ENCODE measurements around the gene TENM3.

TENM3 gene

GRCh38 chr4:182291597-182292270 is 48.5 kb downstream of the TENM3 start:
- no peak for DNase-seq

DNA sequence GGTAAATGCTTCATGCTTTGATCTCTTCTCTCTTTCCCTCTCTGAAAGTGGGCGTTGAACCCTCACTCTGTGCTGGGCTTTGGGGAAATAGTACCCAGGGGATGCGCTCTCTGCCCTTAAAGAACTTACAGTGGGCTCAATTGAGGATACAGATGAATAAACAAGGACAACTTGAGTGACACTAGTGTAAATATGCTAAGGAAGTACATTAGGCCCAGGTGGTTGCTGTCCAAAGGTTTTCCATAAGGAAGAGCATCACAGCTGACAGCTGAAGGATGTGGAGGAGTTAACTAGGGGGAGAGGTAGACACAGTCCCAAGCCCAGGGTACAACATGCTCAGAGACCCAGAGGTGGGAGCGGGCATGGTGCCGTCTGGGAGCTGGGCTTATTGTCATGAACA is 49.4 kb downstream of the TENM3 start:
- no peak for DNase-seq

DNA sequence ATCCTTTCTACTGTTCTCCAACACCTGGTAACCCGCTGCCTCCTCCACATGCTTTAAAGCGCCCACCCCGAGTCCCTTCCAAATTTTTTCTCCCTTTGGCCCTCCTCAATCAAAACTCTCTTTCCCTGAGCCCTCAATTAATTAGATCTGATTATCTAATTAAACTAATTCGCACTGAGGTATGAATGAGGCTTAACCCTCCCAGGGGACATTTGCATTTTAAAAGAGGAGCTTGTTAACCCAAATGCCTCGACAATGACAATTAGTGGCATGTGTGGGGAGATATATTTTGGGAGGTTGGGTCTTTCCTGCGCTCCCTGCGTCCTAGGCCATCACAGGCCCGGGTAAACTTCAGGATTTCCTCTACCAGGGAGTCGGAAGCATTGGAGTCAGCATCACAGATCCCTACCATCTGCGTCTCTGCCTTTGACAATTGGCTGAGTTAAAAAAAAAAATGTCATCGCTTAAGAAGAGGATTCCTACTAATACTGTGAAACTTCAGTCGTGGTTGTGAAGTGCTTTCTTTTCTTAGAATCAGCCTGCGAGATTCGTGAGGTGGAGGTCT is 50.6 kb downstream of the TENM3 start:
- no peak for DNase-seq

- DNase-seq, result no peak
Observed at GRCh38 chr4:182294451-182294850, 51.2 kb downstream of the TENM3 start.

DNA sequence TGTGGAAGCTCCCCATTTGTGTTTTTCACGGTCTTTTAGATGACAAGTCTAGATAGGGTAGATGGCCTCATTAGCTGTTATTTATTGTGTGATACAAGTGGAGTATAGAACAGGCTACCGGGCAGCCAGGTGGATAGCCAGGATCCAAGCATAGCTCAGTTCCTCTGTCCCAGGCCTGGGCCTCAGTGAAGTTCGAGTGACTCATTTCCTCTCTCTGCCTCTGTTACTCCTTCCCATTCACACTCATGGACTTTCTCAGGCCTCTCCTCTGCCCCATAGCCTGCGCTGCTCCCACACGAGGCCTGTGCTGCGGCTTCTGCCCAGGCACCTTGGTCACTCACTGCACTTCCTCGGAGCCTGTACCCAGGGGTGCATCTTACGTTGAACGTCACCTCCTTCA is 54.5 kb downstream of the TENM3 start:
- DNase-seq, result no peak

DNA sequence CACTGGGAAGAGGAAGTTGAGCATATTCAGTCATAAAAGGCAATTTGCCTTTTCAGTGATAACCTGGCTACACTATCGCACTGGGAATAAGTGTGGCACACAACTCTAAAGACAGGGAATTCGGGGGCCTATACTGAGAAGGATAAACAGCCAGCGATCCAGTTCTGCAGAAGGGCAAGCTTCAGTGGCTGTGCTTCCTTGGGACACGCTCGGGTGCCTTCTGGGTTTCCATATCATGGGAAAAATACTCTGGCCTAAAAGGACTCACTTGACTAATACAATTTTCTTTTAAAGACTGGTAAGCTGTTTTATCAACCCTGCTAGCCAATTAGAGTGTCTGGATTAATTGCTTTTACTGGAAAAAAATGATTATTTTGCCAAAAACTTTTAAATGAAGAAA is 58.5 kb downstream of the TENM3 start:
- no peak for DNase-seq

DNA sequence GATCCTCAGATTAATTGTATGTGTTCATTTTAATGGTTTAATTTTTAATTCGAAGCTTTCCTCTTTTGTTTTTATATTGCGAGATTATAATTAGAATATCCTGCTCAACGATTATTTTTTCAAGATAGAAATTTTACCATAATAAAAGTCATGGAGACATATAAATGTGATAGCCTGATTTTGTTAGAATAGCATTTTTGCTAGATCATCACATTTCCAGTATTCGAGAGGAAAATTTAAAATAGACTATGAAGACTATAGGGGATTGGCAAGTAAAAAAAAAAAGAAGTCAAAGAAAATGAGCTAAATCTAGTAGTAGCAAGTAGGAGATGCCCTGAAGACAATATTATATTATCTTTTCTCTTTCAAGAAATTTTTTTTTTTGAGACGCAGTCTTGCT is 60.6 kb downstream of the TENM3 start:
- DNase-seq, result no peak

- DNase-seq, result no peak
Observed at GRCh38 chr4:182306792-182307507, 63.7 kb downstream of the TENM3 start.

DNA sequence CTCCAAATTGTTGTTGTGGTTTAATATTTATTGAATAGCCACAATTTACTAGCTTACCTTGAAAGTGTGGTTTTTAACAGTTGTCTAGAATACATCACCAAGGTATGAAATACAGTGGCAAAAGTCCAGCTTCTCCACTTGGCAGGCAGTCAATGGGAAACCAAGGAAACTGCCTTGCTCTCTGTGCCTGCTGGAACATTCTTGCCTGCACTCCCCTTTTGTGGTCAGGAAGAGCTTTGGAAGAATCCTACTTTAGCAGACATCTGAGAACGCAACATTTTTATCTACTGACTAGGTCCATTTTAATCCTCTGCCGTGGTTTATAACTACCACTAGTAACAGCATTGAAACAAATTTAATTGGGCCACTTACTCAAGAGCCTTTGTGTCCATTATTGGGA is 64.5 kb downstream of the TENM3 start:
- no peak for DNase-seq

GRCh38 chr4:182309877-182310276 is 66.7 kb downstream of the TENM3 start:
- DNase-seq, result no peak

- DNase-seq, result no peak
Observed at GRCh38 chr4:182310316-182310715, 67.1 kb downstream of the TENM3 start.

DNA sequence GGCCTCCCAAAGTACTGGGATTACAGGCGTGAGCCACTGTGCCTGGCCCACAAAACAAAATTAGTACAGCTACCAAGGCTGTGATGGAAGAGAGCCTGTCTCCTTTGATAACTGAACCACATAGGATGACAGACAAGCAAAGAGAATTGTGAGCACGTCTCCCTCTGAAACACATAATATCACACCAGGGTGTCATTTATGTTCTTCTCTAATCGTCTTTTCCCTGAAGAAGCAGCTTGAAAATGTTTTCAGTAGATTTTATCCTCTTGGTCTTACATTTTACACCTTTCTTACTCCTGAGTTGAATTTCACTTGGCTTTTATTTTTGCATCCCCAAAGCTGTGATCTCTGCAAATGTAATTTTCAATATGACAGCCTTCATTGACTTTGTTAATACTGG is 67.8 kb downstream of the TENM3 start:
- no peak for DNase-seq

DNA sequence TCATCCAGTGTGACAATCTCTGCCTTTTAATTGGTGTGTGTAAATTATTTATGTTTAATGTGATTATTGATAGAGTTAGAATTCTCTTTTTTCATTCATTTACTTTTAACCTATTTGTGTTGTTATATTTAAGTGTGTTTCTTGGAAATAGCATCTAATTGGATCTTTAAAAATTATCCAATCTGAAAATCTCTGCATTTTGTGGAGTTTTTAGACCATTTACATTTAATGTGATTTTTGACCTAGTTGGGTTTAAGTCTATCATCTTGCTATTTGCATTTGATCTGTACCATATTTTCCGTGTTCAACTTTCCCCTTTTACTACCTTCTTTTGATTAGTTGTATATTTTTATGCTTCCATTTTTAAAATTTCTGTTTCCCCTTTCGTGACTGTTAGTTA is 71.3 kb downstream of the TENM3 start:
- DNase-seq, result no peak

DNA sequence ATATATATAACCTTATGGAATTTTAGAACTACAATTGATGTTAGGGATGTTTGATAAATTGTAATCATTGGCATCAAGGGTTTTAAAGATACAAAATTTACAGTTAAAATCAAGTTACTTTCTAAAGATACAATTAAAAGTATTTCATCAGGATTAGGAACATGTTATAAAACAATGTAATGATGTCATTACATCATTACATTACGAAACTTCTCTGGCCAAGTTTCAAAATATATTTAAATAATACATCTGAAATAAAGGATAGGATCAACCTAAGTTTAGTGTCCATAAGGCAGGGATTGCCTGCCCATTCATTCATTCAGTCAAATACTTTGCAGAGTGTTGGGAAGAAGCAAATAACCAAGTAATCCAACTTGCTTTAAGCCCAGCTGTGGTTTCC is 75.1 kb downstream of the TENM3 start:
- DNase-seq, result no peak

DNA sequence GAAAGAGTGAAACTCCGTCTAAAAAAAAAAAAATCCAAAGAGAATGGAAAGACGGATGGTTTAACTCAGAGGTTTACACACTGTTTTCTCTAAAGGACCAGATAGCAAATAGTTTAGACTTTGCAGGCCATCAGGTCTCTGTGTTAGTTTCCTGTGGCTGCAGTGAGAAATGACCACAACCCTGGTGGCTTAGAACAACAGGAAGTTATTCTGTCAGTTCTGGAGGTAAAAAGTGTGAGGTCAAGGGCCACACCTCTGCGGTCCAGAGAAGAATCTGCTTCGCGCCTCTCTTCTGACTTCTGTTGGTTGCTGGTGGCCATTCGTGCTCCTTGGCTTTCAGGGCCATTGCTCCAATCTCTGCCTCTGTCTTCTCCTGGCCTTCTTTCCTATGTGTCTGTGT is 76.9 kb downstream of the TENM3 start:
- DNase-seq, result no peak

DNA sequence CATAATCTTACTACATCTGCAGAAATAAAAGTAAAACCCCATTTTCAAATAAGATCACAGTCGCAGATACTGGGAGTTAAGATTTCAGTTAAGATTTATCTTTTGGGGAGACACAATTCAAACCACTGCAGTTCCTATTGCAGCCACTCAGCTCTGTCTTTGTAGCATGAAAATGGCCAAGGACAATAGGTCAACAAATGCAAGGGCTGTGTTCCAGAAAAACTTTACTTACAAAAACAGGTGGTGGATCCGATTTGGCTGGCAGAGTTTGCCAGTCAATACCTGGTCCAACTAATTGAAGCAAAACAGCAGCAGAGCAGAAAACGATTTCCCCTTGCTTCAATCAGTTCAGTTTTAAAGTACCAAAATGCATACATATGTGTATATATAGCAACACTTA is 77.4 kb downstream of the TENM3 start:
- DNase-seq, result no peak

GRCh38 chr4:182324282-182324681 is 81.1 kb downstream of the TENM3 start:
- no peak for DNase-seq

- DNase-seq, result no peak
Observed at GRCh38 chr4:182325397-182325796, 82.2 kb downstream of the TENM3 start.

- no peak for DNase-seq
Observed at GRCh38 chr4:182325848-182326255, 82.7 kb downstream of the TENM3 start.

DNA sequence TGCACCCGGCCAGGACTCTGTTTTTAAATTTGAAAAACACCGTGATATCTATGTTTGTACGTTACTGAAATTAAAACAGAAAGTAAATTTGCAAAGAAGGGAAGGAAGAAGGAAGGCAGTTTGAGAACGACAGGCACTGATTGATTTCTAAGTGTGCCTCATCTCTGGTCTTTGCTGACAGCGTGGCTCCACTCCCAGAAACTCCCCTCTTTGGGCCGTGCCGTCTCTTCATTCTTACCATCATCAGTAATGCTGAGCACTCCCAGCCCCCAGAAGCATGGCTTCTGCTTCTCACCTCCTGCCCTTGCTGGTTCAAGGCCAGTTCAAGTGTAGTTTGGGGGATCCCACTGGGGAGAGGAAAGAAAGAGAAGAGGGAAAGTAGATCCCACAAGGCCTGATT is 85.3 kb downstream of the TENM3 start:
- DNase-seq, result no peak

DNA sequence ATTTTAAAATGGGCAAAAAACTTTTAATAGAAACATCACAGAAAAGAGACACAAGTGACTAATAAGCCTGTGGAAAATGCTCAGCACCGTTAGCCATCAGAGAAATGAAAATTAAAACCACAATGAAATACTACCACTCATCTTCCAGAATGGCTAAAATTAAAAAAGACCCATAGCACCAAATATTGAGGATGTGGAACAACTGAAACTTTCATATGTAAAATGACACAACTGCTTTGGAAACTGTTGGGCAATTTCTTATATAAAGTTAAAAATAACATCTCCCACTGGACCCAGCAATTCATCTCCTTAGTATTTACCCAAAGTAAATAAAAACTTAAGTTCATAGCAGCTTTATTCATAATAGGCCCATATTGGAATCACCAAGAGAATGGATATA is 94.2 kb downstream of the TENM3 start:
- DNase-seq, result no peak

GRCh38 chr4:182338063-182338462 is 94.9 kb downstream of the TENM3 start:
- DNase-seq, result no peak

DNA sequence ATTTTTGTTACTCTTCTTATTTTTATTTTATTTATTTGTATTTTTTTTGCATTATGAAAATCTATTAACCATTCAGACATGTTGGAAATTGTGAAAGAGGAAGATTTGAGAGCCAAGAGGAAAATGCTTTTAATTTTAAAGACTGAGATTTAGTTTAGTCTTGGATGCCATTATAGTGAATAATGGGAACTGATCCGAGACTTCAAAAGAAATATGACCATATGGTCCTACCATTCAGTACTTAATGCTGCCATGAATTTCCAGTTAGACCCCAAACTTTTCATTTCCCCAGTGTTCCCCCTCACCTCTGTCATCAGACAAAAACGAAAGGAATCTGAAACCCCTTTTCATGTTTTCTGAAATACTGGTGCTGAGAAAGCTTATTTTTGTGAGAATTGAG is 95.5 kb downstream of the TENM3 start:
- no peak for DNase-seq

- no peak for DNase-seq
Observed at GRCh38 chr4:182339221-182339641, 96.0 kb downstream of the TENM3 start.

DNA sequence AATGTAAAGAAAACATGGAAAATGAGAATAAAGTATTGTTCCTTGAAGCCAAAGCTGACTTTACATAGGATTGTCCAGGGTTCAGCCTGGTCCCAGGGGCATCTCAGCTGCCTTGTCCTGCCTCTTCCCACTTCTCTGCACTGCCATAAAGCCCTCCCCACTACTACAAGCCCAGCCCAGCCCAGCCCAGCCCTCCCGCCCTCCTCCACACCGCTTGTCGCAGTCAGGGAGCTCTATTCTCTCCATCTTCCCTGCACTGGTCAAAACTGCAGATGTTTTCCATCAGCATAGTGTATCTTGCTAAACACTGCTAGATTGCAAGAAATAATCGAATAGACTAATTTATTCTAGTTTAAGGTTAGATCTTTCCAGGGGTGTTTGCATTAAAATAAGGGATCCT is 100.3 kb downstream of the TENM3 start:
- DNase-seq, result no peak

Measured in SHP77 treated with DMSO at 0.1 percent for 48 hours (cell line).